HepG2 (cell line): ENCODE measurements around the gene CENPE. TPM values are rescaled to one million over a fixed set of nuclear protein-coding genes. Genes with fewer than 3 reads are reported as not detected.

Experiments used
- CCDC6 ChIP-seq: sonication (generic); formaldehyde crosslinking; IDR thresholded peaks from 2 replicates; pipeline ENCODE4 v1.8.1; 2022; ENCODE audit warnings: mild to moderate bottlenecking, missing genetic modification reagents, moderate library complexity
- ESRRA ChIP-seq: sonication (generic); formaldehyde crosslinking; IDR thresholded peaks from 2 replicates; pipeline ENCODE4 v1.5.1; 2020; ENCODE audit warnings: mild to moderate bottlenecking, low read depth, missing genetic modification reagents
- HMG20A ChIP-seq: IDR thresholded peaks from 2 replicates; pipeline ENCODE4 v1.6.1; 2016; ENCODE audit warnings: borderline replicate concordance
- HOXA3 ChIP-seq: sonication (generic); formaldehyde crosslinking; IDR thresholded peaks from 2 replicates; pipeline ENCODE4 v1.5.0; 2020; ENCODE audit warnings: missing genetic modification reagents
- MBD4 ChIP-seq: IDR thresholded peaks from 2 replicates; pipeline ENCODE4 v1.6.1; 2012; ENCODE audit warnings: low read length, inconsistent platforms, borderline replicate concordance
- MEIS2 ChIP-seq: sonication (generic); formaldehyde crosslinking; IDR thresholded peaks from 2 replicates; pipeline ENCODE4 v1.9.0; 2021; ENCODE audit warnings: mild to moderate bottlenecking, missing genetic modification reagents
- NCOR1 ChIP-seq: fragments of 200-600 bp; sonication (generic); IDR thresholded peaks from 2 replicates; pipeline ENCODE4 v1.7.0; 2017; ENCODE audit warnings: antibody characterized with exemption, low read length, borderline replicate concordance
- NFIB ChIP-seq: sonication (generic); formaldehyde crosslinking; IDR thresholded peaks from 2 replicates; pipeline ENCODE4 v1.9.0; 2021; ENCODE audit warnings: missing genetic modification reagents, mild to moderate bottlenecking, borderline replicate concordance
- REXO4 ChIP-seq: sonication (generic); formaldehyde crosslinking; IDR thresholded peaks from 2 replicates; pipeline ENCODE4 v1.8.0; 2022; ENCODE audit warnings: missing genetic modification reagents, mild to moderate bottlenecking, borderline replicate concordance
- RFX3 ChIP-seq: IDR thresholded peaks from 2 replicates; pipeline ENCODE4 v1.6.1; 2016; ENCODE audit warnings: missing biosample characterization, missing genetic modification reagents
- SMARCE1 ChIP-seq: fragments of 450-650 bp; IDR thresholded peaks from 2 replicates; pipeline ENCODE4 v1.6.1; 2017; ENCODE audit warnings: borderline replicate concordance
- SNAPC2 ChIP-seq: sonication (generic); formaldehyde crosslinking; IDR thresholded peaks from 2 replicates; pipeline ENCODE4 v1.8.1; 2022; ENCODE audit warnings: mild to moderate bottlenecking, missing genetic modification reagents
- SOX6 ChIP-seq, 2 experiments: fragments of 450-650 bp in 1 of 2; sonication (generic) in 1 of 2; formaldehyde crosslinking in 1 of 2; IDR thresholded peaks; 2 replicates each; pipeline versions ENCODE4 v1.4.0 to v1.6.1; 2017 to 2020; ENCODE audit warnings: antibody characterized with exemption in 1 of 2, mild to moderate bottlenecking in 1 of 2, missing genetic modification reagents in 1 of 2
- XBP1 ChIP-seq: sonication (generic); formaldehyde crosslinking; IDR thresholded peaks from 2 replicates; pipeline ENCODE4 v1.5.0; 2020; ENCODE audit warnings: missing genetic modification reagents
- ZFP36L1 ChIP-seq: sonication (generic); formaldehyde crosslinking; IDR thresholded peaks from 2 replicates; pipeline ENCODE4 v1.8.0; 2022; ENCODE audit warnings: mild to moderate bottlenecking, missing genetic modification reagents, moderate library complexity
- ZNF121 ChIP-seq: sonication (generic); formaldehyde crosslinking; IDR thresholded peaks from 2 replicates; pipeline ENCODE4 v1.5.0; 2020; ENCODE audit warnings: mild to moderate bottlenecking, missing genetic modification reagents
- ZNF331 ChIP-seq: sonication (generic); formaldehyde crosslinking; IDR thresholded peaks from 2 replicates; pipeline ENCODE4 v1.4.0; 2020; ENCODE audit warnings: missing genetic modification reagents
- ZNF777 ChIP-seq: sonication (generic); formaldehyde crosslinking; IDR thresholded peaks from 2 replicates; pipeline ENCODE4 v1.4.0; 2020; ENCODE audit warnings: missing genetic modification reagents
- polyA plus RNA-seq, 8 experiments: library from polyadenylated mRNA; depleted of rRNA in 3 of 8; stranded (reverse) in 7 of 8; unstranded in 1 of 8; fragments of >200 nt; fragmentation: Illumina TruSeq in 4 of 8; extraction: Trizol in 4 of 8; gene quantifications; 2 replicates each; pipeline versions ENCODE4 v1.2.1 to v1.2.3, GENCODE V29; 2011 to 2016; ENCODE audit warnings: low read depth in 4 of 8, missing spikeins in 1 of 8, mixed read lengths in 1 of 8; ENCODE audit not compliant: insufficient read depth in 1 of 8
- total RNA-seq, 5 experiments: library from RNA; depleted of rRNA; stranded (reverse); fragments of >200 nt; fragmentation: Illumina TruSeq; extraction: Trizol; gene quantifications; 2 replicates each; pipeline ENCODE4 v1.2.3, GENCODE V29; 2016; ENCODE audit warnings: low read depth in 1 of 5
- TF ChIP-seq, protein P1 (sequence below): sonication (generic); formaldehyde crosslinking; IDR thresholded peaks from 2 replicates; pipeline ENCODE4 v1.5.0; 2020; ENCODE audit warnings: mild to moderate bottlenecking, missing genetic modification reagents, borderline replicate concordance
- TF ChIP-seq, protein P2 (sequence below): sonication (generic); formaldehyde crosslinking; IDR thresholded peaks from 2 replicates; pipeline ENCODE4 v1.4.0; 2020; ENCODE audit warnings: missing genetic modification reagents
- TF ChIP-seq, protein P3 (sequence below): IDR thresholded peaks from 2 replicates; pipeline ENCODE4 v1.6.1; 2016; ENCODE audit warnings: low read depth
- TF ChIP-seq, protein P4 (sequence below): IDR thresholded peaks from 2 replicates; pipeline ENCODE4 v1.6.1; 2018; ENCODE audit warnings: missing genetic modification reagents, mild to moderate bottlenecking, missing compliant biosample characterization

CENPE gene
- total and polyA plus RNA-seq, 2 of the 13 experiments (the other 11 are each of a cell fraction or from before 2014, with no cell fraction given), result 2.1 to 19.8 TPM

DNA sequence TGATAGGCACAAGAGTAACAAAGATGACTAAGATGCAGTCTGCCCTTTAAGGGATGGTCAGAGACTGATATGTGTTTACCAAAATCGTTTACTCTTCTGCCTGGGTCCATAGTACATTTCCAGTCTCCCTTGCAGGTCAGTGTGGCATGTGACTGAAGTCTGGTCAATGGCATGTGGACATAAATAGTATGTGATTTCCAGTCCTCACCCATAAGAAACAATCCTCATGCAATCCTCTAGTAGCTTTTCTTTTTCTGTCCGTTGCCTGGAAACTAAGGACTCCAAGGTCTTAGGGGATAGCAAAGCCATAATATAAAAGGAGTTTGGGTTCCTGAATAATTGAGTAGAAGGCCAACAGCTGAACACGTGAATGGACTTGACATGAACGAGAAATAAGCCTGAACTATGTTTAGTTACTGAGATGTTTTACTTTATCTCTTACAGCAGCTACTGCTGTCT lies 122.7 kb downstream of the CENPE start (continued):
- TF ChIP-seq, protein P1, sequence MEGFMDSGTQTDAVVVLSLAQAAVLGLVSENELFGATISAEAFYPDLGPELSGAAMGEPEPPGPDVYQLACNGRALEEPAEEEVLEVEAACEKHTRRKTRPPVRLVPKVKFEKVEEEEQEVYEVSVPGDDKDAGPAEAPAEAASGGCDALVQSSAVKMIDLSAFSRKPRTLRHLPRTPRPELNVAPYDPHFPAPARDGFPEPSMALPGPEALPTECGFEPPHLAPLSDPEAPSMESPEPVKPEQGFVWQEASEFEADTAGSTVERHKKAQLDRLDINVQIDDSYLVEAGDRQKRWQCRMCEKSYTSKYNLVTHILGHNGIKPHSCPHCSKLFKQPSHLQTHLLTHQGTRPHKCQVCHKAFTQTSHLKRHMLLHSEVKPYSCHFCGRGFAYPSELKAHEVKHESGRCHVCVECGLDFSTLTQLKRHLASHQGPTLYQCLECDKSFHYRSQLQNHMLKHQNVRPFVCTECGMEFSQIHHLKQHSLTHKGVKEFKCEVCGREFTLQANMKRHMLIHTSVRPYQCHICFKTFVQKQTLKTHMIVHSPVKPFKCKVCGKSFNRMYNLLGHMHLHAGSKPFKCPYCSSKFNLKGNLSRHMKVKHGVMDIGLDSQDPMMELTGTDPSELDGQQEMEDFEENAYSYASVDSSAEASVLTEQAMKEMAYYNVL, result peak; percentile 80; the same call in 1 of the 2 replicates
- TF ChIP-seq ZFP36L1 (CRISPR knock-in tag) (0 out of 2 replicates have a peak, but pooled peaks have one; percentile 2), MBD4 (0 out of 2 replicates have a peak, but pooled peaks have one; percentile 18), NCOR1 (peak; percentile 68; the same call in 1 of the 2 replicates), ZNF777 (CRISPR knock-in tag) (no peak), XBP1 (CRISPR knock-in tag) (no peak), RFX3 (CRISPR knock-in tag) (peak; percentile 38; the same call in 1 of the 2 replicates), HOXA3 (peak; percentile 71), NFIB (no peak), ESRRA (CRISPR knock-in tag) (peak; percentile 67), ZNF331 (peak; percentile 83), SOX6 (IDR thresholded peaks at IDR 0.05) (no peak), SOX6 (CRISPR knock-in tag; IDR thresholded peaks at IDR 0.05) (peak; percentile 88), REXO4 (CRISPR knock-in tag) (no peak), SMARCE1 (no peak), HMG20A (CRISPR knock-in tag) (peak; percentile 90; the same call in 1 of the 2 replicates), SNAPC2 (CRISPR knock-in tag) (no peak; the same call in 1 of the 2 replicates), ZNF121 (CRISPR knock-in tag) (no peak), CCDC6 (CRISPR knock-in tag) (peak; percentile 41; the same call in 1 of the 2 replicates), MEIS2 (CRISPR knock-in tag) (peak; percentile 75; the same call in 1 of the 2 replicates)
- TF ChIP-seq, protein P2, sequence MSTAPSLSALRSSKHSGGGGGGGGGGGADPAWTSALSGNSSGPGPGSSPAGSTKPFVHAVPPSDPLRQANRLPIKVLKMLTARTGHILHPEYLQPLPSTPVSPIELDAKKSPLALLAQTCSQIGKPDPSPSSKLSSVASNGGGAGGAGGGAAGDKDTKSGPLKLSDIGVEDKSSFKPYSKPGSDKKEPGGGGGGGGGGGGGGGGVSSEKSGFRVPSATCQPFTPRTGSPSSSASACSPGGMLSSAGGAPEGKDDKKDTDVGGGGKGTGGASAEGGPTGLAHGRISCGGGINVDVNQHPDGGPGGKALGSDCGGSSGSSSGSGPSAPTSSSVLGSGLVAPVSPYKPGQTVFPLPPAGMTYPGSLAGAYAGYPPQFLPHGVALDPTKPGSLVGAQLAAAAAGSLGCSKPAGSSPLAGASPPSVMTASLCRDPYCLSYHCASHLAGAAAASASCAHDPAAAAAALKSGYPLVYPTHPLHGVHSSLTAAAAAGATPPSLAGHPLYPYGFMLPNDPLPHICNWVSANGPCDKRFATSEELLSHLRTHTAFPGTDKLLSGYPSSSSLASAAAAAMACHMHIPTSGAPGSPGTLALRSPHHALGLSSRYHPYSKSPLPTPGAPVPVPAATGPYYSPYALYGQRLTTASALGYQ (CRISPR knock-in tag), result peak; percentile 39; the same call in 1 of the 2 replicates
- TF ChIP-seq, protein P3, sequence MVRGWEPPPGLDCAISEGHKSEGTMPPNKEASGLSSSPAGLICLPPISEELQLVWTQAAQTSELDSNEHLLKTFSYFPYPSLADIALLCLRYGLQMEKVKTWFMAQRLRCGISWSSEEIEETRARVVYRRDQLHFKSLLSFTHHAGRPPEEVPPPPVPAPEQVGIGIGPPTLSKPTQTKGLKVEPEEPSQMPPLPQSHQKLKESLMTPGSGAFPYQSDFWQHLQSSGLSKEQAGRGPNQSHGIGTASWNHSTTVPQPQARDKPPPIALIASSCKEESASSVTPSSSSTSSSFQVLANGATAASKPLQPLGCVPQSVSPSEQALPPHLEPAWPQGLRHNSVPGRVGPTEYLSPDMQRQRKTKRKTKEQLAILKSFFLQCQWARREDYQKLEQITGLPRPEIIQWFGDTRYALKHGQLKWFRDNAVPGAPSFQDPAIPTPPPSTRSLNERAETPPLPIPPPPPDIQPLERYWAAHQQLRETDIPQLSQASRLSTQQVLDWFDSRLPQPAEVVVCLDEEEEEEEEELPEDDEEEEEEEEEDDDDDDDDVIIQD (CRISPR knock-in tag), result peak; percentile 95
- TF ChIP-seq, protein P4, sequence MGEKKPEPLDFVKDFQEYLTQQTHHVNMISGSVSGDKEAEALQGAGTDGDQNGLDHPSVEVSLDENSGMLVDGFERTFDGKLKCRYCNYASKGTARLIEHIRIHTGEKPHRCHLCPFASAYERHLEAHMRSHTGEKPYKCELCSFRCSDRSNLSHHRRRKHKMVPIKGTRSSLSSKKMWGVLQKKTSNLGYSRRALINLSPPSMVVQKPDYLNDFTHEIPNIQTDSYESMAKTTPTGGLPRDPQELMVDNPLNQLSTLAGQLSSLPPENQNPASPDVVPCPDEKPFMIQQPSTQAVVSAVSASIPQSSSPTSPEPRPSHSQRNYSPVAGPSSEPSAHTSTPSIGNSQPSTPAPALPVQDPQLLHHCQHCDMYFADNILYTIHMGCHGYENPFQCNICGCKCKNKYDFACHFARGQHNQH (CRISPR knock-in tag), result peak; percentile 64; the same call in 1 of the 2 replicates
